Fibroblast of peridontal ligament (primary cell): Measurements from ENCODE around the gene SENP8.

Experiments used
- DNase-seq: peaks from one replicate; pipeline ENCODE4 v3.0.0-alpha.2; 2010; ENCODE audit errors: extremely low read depth

SENP8 gene

GRCh38 chr15:72175186-72176044 is 57.2 kb downstream of the SENP8 start:
- DNase-seq: no peak

- DNase-seq: no peak
Observed at GRCh38 chr15:72176159-72176558, 58.0 kb downstream of the SENP8 start.

DNA sequence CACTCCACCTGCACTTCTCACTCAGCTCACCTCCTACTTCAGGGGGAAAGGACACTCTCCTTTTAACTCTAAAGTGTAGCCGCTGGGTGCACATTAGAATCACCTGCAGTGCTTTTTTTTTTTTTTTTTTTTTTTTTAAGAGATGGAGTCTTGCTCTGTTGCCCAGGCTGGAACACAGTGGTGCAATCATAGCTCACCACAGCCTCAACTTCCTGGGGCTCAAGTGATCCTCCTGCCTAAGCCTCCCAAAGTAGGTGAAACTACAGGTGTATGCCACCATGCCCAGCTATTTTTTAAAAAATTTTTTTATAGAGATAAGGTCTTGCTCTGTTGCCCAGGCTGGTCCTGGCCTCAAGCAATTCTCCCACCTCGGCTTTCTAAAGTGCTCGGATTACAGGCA is 58.5 kb downstream of the SENP8 start:
- DNase-seq: no peak

GRCh38 chr15:72178976-72179585 is 60.9 kb downstream of the SENP8 start:
- no peak for DNase-seq

GRCh38 chr15:72179950-72180581 is 61.9 kb downstream of the SENP8 start:
- no peak for DNase-seq

GRCh38 chr15:72180761-72181324 is 62.6 kb downstream of the SENP8 start:
- no peak for DNase-seq

GRCh38 chr15:72182244-72182643 is 64.0 kb downstream of the SENP8 start:
- no peak for DNase-seq

DNA sequence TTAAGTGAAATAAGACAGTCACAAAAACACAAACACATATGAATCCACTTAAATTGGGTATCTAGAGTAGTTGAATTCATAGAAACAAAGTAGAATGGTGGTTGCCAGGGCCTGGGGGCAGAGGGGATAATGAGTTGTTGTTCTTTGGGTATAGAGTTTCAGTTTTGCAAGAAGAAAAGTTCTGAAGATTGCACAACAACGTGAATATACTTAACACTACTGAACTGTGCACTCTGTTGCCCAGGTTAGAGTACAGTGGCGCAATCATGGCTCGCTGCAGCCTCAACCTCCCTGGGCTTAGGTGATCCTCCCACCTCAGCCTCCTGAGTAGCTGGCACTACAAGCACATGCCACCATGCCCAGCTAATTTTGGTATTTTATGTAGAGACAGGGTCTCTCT is 64.5 kb downstream of the SENP8 start:
- peak; percentile 70 for DNase-seq

DNA sequence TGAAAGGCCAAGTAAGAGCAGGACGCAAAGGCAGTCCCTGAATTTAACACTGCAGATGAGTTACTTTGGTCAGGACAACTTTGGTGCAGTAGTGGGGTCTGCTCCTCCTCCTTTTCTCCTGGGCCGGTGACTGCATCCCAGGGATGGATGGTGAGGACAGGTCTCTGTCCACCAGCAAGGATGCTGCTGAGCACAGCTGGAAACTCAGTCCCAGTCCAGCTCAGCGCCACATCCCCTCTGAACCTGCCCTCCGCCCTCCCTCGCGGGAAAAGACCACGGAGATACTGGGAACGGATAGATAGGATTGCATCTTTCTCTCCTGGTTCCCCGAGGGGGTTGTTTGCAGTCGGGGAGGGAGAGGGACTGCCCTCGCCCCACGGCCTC is 65.6 kb downstream of the SENP8 start:
- DNase-seq: no peak

- DNase-seq: no peak
Observed at GRCh38 chr15:72184165-72184811, 66.1 kb downstream of the SENP8 start.

DNA sequence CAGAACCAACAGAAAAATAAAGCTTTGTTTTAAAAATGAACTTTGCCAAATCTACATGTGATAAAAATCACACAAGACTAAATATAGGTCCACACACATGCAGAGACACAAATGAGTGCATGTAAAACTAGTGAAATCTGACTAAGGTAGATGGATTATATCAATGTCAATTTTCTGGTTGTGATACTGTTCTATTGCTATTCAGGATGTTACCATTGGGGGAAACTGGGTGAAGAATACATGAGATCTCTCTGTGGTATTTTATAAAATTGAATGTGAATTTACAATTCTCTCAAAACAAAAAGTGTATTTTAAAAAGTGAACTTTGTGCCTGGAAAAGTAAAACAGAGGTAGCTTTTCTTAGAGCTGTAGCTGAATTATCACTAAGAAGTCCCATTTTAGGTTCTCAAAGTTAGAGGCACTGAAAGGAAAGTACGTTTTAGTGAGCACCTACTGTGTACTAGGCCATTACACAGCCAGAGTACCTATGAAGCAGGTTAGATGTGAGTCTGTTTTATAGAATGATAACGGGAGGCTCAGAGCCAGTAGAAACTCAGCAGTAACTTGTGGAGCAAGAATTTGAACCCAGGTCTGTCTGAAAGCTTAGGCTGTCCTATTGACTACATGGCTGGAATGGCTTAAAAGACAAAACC is 71.2 kb downstream of the SENP8 start:
- no peak for DNase-seq

DNA sequence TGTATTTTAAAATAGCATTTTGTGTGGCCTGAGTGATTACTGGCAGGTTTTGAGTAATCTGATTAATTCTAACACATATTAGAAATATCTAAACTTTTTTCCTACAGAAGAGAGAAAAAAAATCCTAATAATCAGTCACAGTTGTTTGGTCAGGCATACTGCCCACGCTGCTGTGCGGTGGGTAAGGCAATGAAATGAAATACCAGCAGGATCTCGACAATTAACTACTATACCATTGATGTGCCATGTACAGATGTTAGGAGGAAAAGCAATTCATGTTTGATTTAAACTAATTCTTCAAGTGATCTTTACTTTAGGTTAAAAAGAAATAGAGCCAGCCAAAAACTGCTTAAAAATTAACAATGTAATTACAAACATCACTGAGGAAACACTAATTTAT is 74.2 kb downstream of the SENP8 start:
- no peak for DNase-seq
